ENCODE data around the gene NANOS3. TPM values are rescaled to one million over a fixed set of nuclear protein-coding genes. Genes with fewer than 3 reads are reported as not detected.

The NANOS3 gene
- total and polyA plus RNA-seq, 10 of the 15 experiments (the other 5 are each of a cell fraction or from before 2014, with no cell fraction given), result 0.31 to 1.7 (median 0.81) TPM

- peak; percentile 40 for TF ChIP-seq IKZF1 (conservative IDR thresholded peaks at IDR 0.05)
These were observed 36.4 kb upstream of the NANOS3 start (continued) for GRCh38 chr19:13840305-13841085.

- peak overlapping the region; percentile 92 for H3K4me3 ChIP-seq
- H3K4me1 ChIP-seq (ENCODE audit: control insufficient read depth, insufficient read depth, low read length), result peaks cover 56% of the 10 kb centered on the region
- peak overlapping the region; percentile 94 for H3K9ac ChIP-seq (ENCODE audit: control insufficient read depth, insufficient read depth, low read length)
- H2AFZ ChIP-seq (ENCODE audit: control insufficient read depth, low read depth, low read length), result no peak overlapping the region
- CTCF ChIA-PET, result interaction anchor here (0.8 to 7.1 kb wide), 2 partner anchors 21 to 45 kb away, joined by 3 to 51 read pairs; no protein-coding TSS in a partner anchor
- FAIRE-seq (no peak), DNase-seq (ENCODE audit: low read depth, low spot score) (no peak), ATAC-seq (no peak)
- POLR2A ChIA-PET, result interaction anchor here (0.5 to 7.5 kb wide), 5 partner anchors 21 to 951 kb away, joined by 3 to 85 read pairs (median 4); no protein-coding TSS in a partner anchor
- no peaks in the 10 kb centered on the region for H4K20me1 ChIP-seq (ENCODE audit: control insufficient read depth, insufficient read depth)
- intact Hi-C loops (cut with micrococcal nuclease; ENCODE audit: unreplicated experiment) (loop anchor here (10.0 kb wide), 1 partner anchor 687 kb away; the partner anchor contains the start of genes IER2 and STX10), in situ Hi-C loops (cut with MboI) (loop anchor here (10.0 kb wide), 1 partner anchor 687 kb away; the partner anchor contains the start of genes IER2 and STX10)
- no TSS peak for BruUV-seq (replicated peaks)
- no peaks in the 10 kb centered on the region; a peak in 1 of 4 replicates for H3K36me3 ChIP-seq (ENCODE audit: control insufficient read depth in 2 of 2, insufficient read depth in 2 of 2, low read length in 1 of 2)
- WGBS (ENCODE audit: insufficient coverage, insufficient replicate concordance, low lambda C conversion rate, missing lambda C conversion rate), result 1% methylated on average over 26 of the region's 26 CpGs
- peak overlapping the region; percentile 99 for H3K4me2 ChIP-seq (ENCODE audit: control insufficient read depth, insufficient read depth)
- peak overlapping the region; percentile 96 for H3K27ac ChIP-seq (ENCODE audit: control insufficient read depth, insufficient read depth)
- no peaks in the 10 kb centered on the region for H3K9me3 ChIP-seq (replicated peaks; ENCODE audit: control insufficient read depth, insufficient read depth, low read length)
- peaks cover 55% of the 10 kb centered on the region for H3K79me2 ChIP-seq (ENCODE audit: control insufficient read depth, insufficient read depth, low read length)
- H3K27me3 ChIP-seq (replicated peaks in 1 of 2; ENCODE audit: control insufficient read depth in 2 of 2, insufficient read depth in 2 of 2, low read length in 1 of 2), result no peaks in the 10 kb centered on the region
- RAD21 ChIA-PET (ENCODE audit: unreplicated experiment), result interaction anchor here (1.2 to 4.9 kb wide), 2 partner anchors 21 to 39 kb away, joined by 3 to 68 read pairs; no protein-coding TSS in a partner anchor
- SMC1A ChIA-PET (ENCODE audit: uncharacterized antibody, unreplicated experiment), result interaction anchor here (0.7 to 4.2 kb wide), 4 partner anchors 14 to 45 kb away, joined by 3 to 37 read pairs (median 4); no protein-coding TSS in a partner anchor
- TF ChIP-seq ZBED1 (IDR thresholded peaks at IDR 0.05; ENCODE audit: borderline replicate concordance) (no peak), ZNF687 (IDR thresholded peaks at IDR 0.05) (peak; percentile 20; the same call in 1 of the 2 replicates), BACH1 (IDR thresholded peaks at IDR 0.05; ENCODE audit: borderline replicate concordance) (peak; percentile 41; the same call in 1 of the 2 replicates), BHLHE40 (IDR thresholded peaks at IDR 0.05; ENCODE audit: borderline replicate concordance in 1 of 2, low read depth in 2 of 2, low read length in 1 of 2) (peak in 1 of 2 experiments; percentile 60; a peak in 2 of 4 replicates), POLR2A (IDR thresholded peaks at IDR 0.05; ENCODE audit: low read depth, low read length) (peak; percentile 67), ZBTB33 (IDR thresholded peaks at IDR 0.05) (0 out of 2 replicates have a peak, but pooled peaks have one; percentile 16), POLR2AphosphoS2 (IDR thresholded peaks at IDR 0.05; ENCODE audit: low read depth, low read length) (peak; percentile 80; the same call in 1 of the 2 replicates), MLLT1 (IDR thresholded peaks at IDR 0.05) (peak; percentile 99), GABPA (IDR thresholded peaks at IDR 0.05; ENCODE audit: low read depth) (no peak), CBFB (IDR thresholded peaks at IDR 0.05; ENCODE audit: low read depth) (no peak)
These were observed 35.6 kb upstream of the NANOS3 start for GRCh38 chr19:13841086-13841961.
